H1 (cell line): Measurements from ENCODE around the gene PPP1R9A. TPM values are rescaled to one million over a fixed set of nuclear protein-coding genes. Genes with fewer than 3 reads are reported as not detected.

Experiments
- CTCF ChIA-PET: fragments of 300-600 bp; sonication (Branson Sonifier 250); formaldehyde crosslinking; loops from one replicate; lab custom pipeline; 2021; ENCODE audit not compliant: partially characterized antibody; lab: Charles Lee
- POLR2A ChIA-PET: fragments of 300-600 bp; sonication (Branson Sonifier 250); formaldehyde crosslinking; loops from one replicate; lab custom pipeline; 2021; ENCODE audit warnings: inconsistent platforms; ENCODE audit not compliant: partially characterized antibody; lab: Charles Lee
- DNase-seq, 2 experiments: peaks; one replicate each; pipeline versions ENCODE4 v3.0.0 to v3.0.0-alpha.2; 2010 to 2022; ENCODE audit warnings: low spot score in 2 of 2, low read depth in 1 of 2, mixed read lengths in 1 of 2
- FAIRE-seq: peaks from 2 replicates; lab custom pipeline; 2011; peaks lifted over from hg19 to GRCh38; lab: Jason Lieb, UNC
- H2AFZ ChIP-seq: 2 replicates; pipeline ENCODE4 v1.8.1; 2012; ENCODE audit warnings: low read length, inconsistent platforms
- H2AK5ac ChIP-seq: 2 replicates; pipeline ENCODE4 v1.6.1; 2013; ENCODE audit warnings: low read depth, low read length
- H2BK120ac ChIP-seq: replicated peaks from 2 replicates; pipeline ENCODE3; 2013; ENCODE audit warnings: low read depth, low read length, inconsistent platforms
- H2BK12ac ChIP-seq: 2 replicates; pipeline ENCODE4 v1.6.1; 2013; ENCODE audit warnings: low read depth, low read length
- H2BK15ac ChIP-seq: 2 replicates; pipeline ENCODE4 v1.6.1; 2013; ENCODE audit warnings: low read length
- H2BK20ac ChIP-seq: 2 replicates; pipeline ENCODE4 v1.6.1; 2013; ENCODE audit warnings: low read length
- H2BK5ac ChIP-seq: 2 replicates; pipeline ENCODE4 v1.6.1; 2013; ENCODE audit warnings: low read depth, low read length
- H3K14ac ChIP-seq: 2 replicates; pipeline ENCODE4 v1.6.1; 2013; ENCODE audit warnings: inconsistent platforms; ENCODE audit not compliant: insufficient read length
- H3K18ac ChIP-seq: 2 replicates; pipeline ENCODE4 v1.6.1; 2013; ENCODE audit warnings: low read length; ENCODE audit errors: extremely low read depth
- H3K23ac ChIP-seq: 2 replicates; pipeline ENCODE4 v1.6.1; 2013; ENCODE audit warnings: inconsistent platforms; ENCODE audit not compliant: insufficient read length
- H3K23me2 ChIP-seq: 2 replicates; pipeline ENCODE4 v1.6.1; 2013; ENCODE audit warnings: low read depth, low read length
- H3K27ac ChIP-seq: 2 replicates; pipeline ENCODE4 v1.6.1; 2011; ENCODE audit warnings: low read depth, low read length, inconsistent platforms
- H3K27me3 ChIP-seq, 4 experiments: replicated peaks in 1 of 4; 1 replicate in 1 of 4; 2 replicates in 3 of 4; pipeline versions ENCODE4 v1.6.1 to v1.8.1; 2011 to 2013; ENCODE audit warnings: low read length in 3 of 4, mild to moderate bottlenecking in 3 of 4, inconsistent platforms in 2 of 4, mixed read lengths in 2 of 4, moderate library complexity in 1 of 4; ENCODE audit not compliant: control insufficient read depth in 3 of 4, insufficient read depth in 3 of 4; ENCODE audit errors: extremely low read depth in 1 of 4
- H3K36me3 ChIP-seq, 4 experiments: 2 replicates each; pipeline versions ENCODE4 v1.6.1 to v1.8.1; 2011 to 2013; ENCODE audit warnings: mild to moderate bottlenecking in 4 of 4, low read length in 3 of 4, moderate library complexity in 2 of 4, control low read depth in 1 of 4, inconsistent platforms in 1 of 4; ENCODE audit not compliant: insufficient read depth in 4 of 4, control insufficient read depth in 2 of 4
- H3K4ac ChIP-seq: replicated peaks from 2 replicates; pipeline ENCODE3; 2013; ENCODE audit warnings: low read length, low read depth, mixed read lengths, inconsistent platforms; ENCODE audit not compliant: insufficient read length
- H3K4me1 ChIP-seq, 4 experiments: replicated peaks in 1 of 4; 1 replicate in 1 of 4; 2 replicates in 3 of 4; pipeline versions ENCODE4 v1.6.1 to v1.8.1; 2011 to 2013; ENCODE audit warnings: low read length in 3 of 4, inconsistent platforms in 2 of 4, mixed read lengths in 1 of 4; ENCODE audit not compliant: insufficient read depth in 4 of 4, control insufficient read depth in 3 of 4
- H3K4me2 ChIP-seq, 2 experiments: 2 replicates each; pipeline versions ENCODE4 v1.6.1 to v1.8.1; 2011 to 2013; ENCODE audit warnings: low read depth in 2 of 2, low read length in 2 of 2, control low read depth in 1 of 2, inconsistent platforms in 1 of 2, mild to moderate bottlenecking in 1 of 2; ENCODE audit not compliant: insufficient read depth in 1 of 2
- H3K4me3 ChIP-seq, 4 experiments: fragments of 200-600, 300-600 bp in 1 of 4; sonication (generic), shearing (Covaris generic), sonication (Bioruptor Twin) in 1 of 4; 2 replicates each; pipeline versions ENCODE4 v1.5.1 to v1.8.1; 2011 to 2016; ENCODE audit warnings: low read length in 4 of 4, low read depth in 3 of 4, control low read depth in 2 of 4, inconsistent platforms in 2 of 4, mild to moderate bottlenecking in 2 of 4, mixed read lengths in 1 of 4, moderate library complexity in 1 of 4; ENCODE audit not compliant: insufficient read depth in 2 of 4; ENCODE audit errors: extremely low read depth in 1 of 4
- H3K56ac ChIP-seq: replicated peaks from 2 replicates; pipeline ENCODE3; 2013; ENCODE audit warnings: low read depth, mild to moderate bottlenecking, mixed read lengths, low read length, inconsistent platforms; ENCODE audit not compliant: insufficient read length
- H3K79me1 ChIP-seq: 2 replicates; pipeline ENCODE4 v1.6.1; 2013; ENCODE audit warnings: low read depth, low read length, control low read depth
- H3K79me2 ChIP-seq, 2 experiments: 2 replicates each; pipeline versions ENCODE4 v1.6.1 to v1.8.1; 2012 to 2013; ENCODE audit warnings: low read length in 2 of 2, mild to moderate bottlenecking in 2 of 2, inconsistent platforms in 1 of 2; ENCODE audit not compliant: insufficient read depth in 2 of 2, control insufficient read depth in 1 of 2
- H3K9ac ChIP-seq, 4 experiments: replicated peaks in 1 of 4; 1 replicate in 1 of 4; 2 replicates in 3 of 4; pipeline versions ENCODE4 v1.6.1 to v1.8.1; 2011 to 2013; ENCODE audit warnings: low read depth in 3 of 4, low read length in 3 of 4, control low read depth in 2 of 4, mild to moderate bottlenecking in 2 of 4, moderate library complexity in 2 of 4, inconsistent platforms in 1 of 4; ENCODE audit errors: extremely low read depth in 1 of 4
- H3K9me3 ChIP-seq, 2 experiments: 2 replicates each; pipeline versions ENCODE4 v1.6.1 to v1.8.1; 2012 to 2013; ENCODE audit warnings: mild to moderate bottlenecking in 2 of 2, moderate library complexity in 2 of 2, control low read depth in 1 of 2, inconsistent platforms in 1 of 2, low read depth in 1 of 2, low read length in 1 of 2, mixed read lengths in 1 of 2; ENCODE audit not compliant: insufficient read depth in 2 of 2
- H4K20me1 ChIP-seq, 2 experiments: replicated peaks in 1 of 2; 2 replicates each; pipeline versions ENCODE3 to v1.8.1; 2011 to 2013; ENCODE audit warnings: inconsistent platforms in 2 of 2, low read length in 2 of 2, mild to moderate bottlenecking in 1 of 2; ENCODE audit not compliant: insufficient read depth in 2 of 2, control insufficient read depth in 1 of 2
- H4K5ac ChIP-seq: 2 replicates; pipeline ENCODE4 v1.6.1; 2013; ENCODE audit warnings: low read length, low read depth, mixed read lengths, inconsistent platforms; ENCODE audit not compliant: insufficient read length
- H4K8ac ChIP-seq: 2 replicates; pipeline ENCODE4 v1.8.0; 2013; ENCODE audit warnings: mild to moderate bottlenecking, moderate library complexity, low read length, inconsistent platforms; ENCODE audit not compliant: insufficient read depth; ENCODE audit errors: extremely low read depth
- H4K91ac ChIP-seq: replicated peaks from 2 replicates; pipeline ENCODE3; 2013; ENCODE audit warnings: low read length, mixed read lengths, inconsistent platforms; ENCODE audit not compliant: insufficient read length
- ASH2L ChIP-seq: fragments of 200-600, 300-600 bp; sonication (generic); IDR thresholded peaks from one replicate; pipeline ENCODE4 v1.7.1; 2017; ENCODE audit warnings: low read length
- ATF2 ChIP-seq: IDR thresholded peaks from 2 replicates; pipeline ENCODE4 v1.6.1; 2012; ENCODE audit warnings: low read length, inconsistent platforms
- CBX5 ChIP-seq: fragments of 300-800, 300-1000 bp; sonication (generic); IDR thresholded peaks from 2 replicates; pipeline ENCODE4 v1.7.1; 2016; ENCODE audit warnings: antibody characterized with exemption, low read length, low read depth
- EGR1 ChIP-seq: IDR thresholded peaks from 2 replicates; pipeline ENCODE4 v1.6.1; 2011; ENCODE audit warnings: low read depth, low read length, borderline replicate concordance
- HDAC6 ChIP-seq: IDR thresholded peaks from one replicate; pipeline ENCODE4 v1.7.1; 2012; ENCODE audit warnings: low read depth, mild to moderate bottlenecking, inconsistent platforms, low read length, moderate library complexity
- JUND ChIP-seq: IDR thresholded peaks from 2 replicates; pipeline ENCODE4 v1.6.1; 2011; ENCODE audit warnings: mild to moderate bottlenecking, improper control_type of control experiment, low read length
- KDM4A ChIP-seq: IDR thresholded peaks from one replicate; pipeline ENCODE4 v1.7.1; 2012; ENCODE audit warnings: low read depth, mild to moderate bottlenecking, moderate library complexity, low read length, inconsistent platforms; ENCODE audit not compliant: severe bottlenecking
- NANOG ChIP-seq: IDR thresholded peaks from 2 replicates; pipeline ENCODE4 v1.6.1; 2011; ENCODE audit warnings: low read length, low read depth, mild to moderate bottlenecking, inconsistent platforms; ENCODE audit not compliant: insufficient read depth, poor library complexity, severe bottlenecking
- NRF1 ChIP-seq: IDR thresholded peaks from 2 replicates; pipeline ENCODE4 v1.6.1; 2011; ENCODE audit warnings: mild to moderate bottlenecking, low read depth, low read length, improper control_type of control experiment
- PHF8 ChIP-seq: fragments of 200-600 bp; sonication (generic); conservative IDR thresholded peaks from 2 replicates; pipeline ENCODE4 v1.7.1; 2012; ENCODE audit warnings: low read depth, mild to moderate bottlenecking, inconsistent platforms, low read length, moderate library complexity
- RFX5 ChIP-seq: IDR thresholded peaks from 2 replicates; pipeline ENCODE4 v1.6.1; 2011; ENCODE audit warnings: low read depth, low read length, improper control_type of control experiment, borderline replicate concordance
- SIRT6 ChIP-seq: IDR thresholded peaks from one replicate; pipeline ENCODE4 v1.7.1; 2012; ENCODE audit warnings: low read length, inconsistent platforms
- TAF7 ChIP-seq: optimal IDR thresholded peaks from 2 replicates; pipeline ENCODE3; 2011; ENCODE audit warnings: low read depth, mild to moderate bottlenecking, inconsistent platforms, low read length, moderate library complexity, borderline replicate concordance
- WGBS, 2 experiments: shearing (Covaris generic) in 1 of 2; methylation state at CpG; one replicate each; pipeline versions ENCODE4 v1.1.6 to v1.1.7; 2013 to 2015; ENCODE audit warnings: low lambda C conversion rate in 2 of 2, mixed read lengths in 2 of 2, inconsistent platforms in 1 of 2, low coverage in 1 of 2, missing lambda C conversion rate in 1 of 2; ENCODE audit not compliant: insufficient replicate concordance in 2 of 2, insufficient coverage in 1 of 2, insufficient read length in 1 of 2; ENCODE audit errors: extremely low coverage in 1 of 2, missing lambda C conversion rate in 1 of 2; 5-methylcytosine and 5-hydroxymethylcytosine counted together
- polyA plus RNA-seq, 7 experiments: library from polyadenylated mRNA; depleted of rRNA in 3 of 7; stranded (reverse) in 5 of 7; unstranded in 2 of 7; fragments of >200 nt in 5 of 7; fragments of 200-250 nt in 2 of 7; gene quantifications; 1 replicate in 5 of 7; 2 replicates in 1 of 7; 4 replicates in 1 of 7; pipeline versions ENCODE4 v1.2.1 to v1.2.3, GENCODE V29; 2011 to 2013; ENCODE audit warnings: missing spikeins in 2 of 7, mixed read lengths in 2 of 7
- total RNA-seq: library from RNA; stranded (reverse); fragmentation: NEBNext Ultra II Directional; extraction: Animal tissue kit (Norgen Biotek cat#: 25700); gene quantifications from 2 replicates; pipeline ENCODE4 v1.2.1, GENCODE V29; 2021

PPP1R9A gene
- total and polyA plus RNA-seq, 2 of the 8 experiments (the other 6 are each of a cell fraction or from before 2014, with no cell fraction given): 3.0 to 20.3 TPM

- CTCF ChIA-PET: interaction anchor here (1.3 kb wide), 1 partner anchor 10 kb away, joined by 4 read pairs; no protein-coding TSS in a partner anchor
- WGBS, 2 experiments: 84% methylated on average over 1 of the region's 1 CpG; no CpG with 5 or more reads in 1 of the 2 experiments
Observed at GRCh38 chr7:94957061-94957460, 49.7 kb downstream of the PPP1R9A start.

More at GRCh38 chr7:94957061-94957460, 49.7 kb downstream of the PPP1R9A start:
- TF ChIP-seq NRF1: no peak
- no peak for TF ChIP-seq TAF7
- no peak for TF ChIP-seq JUND
- TF ChIP-seq KDM4A: no peak
- TF ChIP-seq ATF2: no peak
- TF ChIP-seq CBX5: no peak
- TF ChIP-seq EGR1: no peak
- TF ChIP-seq RFX5: no peak
- TF ChIP-seq HDAC6: no peak
- no peak for TF ChIP-seq PHF8
- no peak for TF ChIP-seq ASH2L
- no peak for TF ChIP-seq SIRT6
- no peak for TF ChIP-seq NANOG
- Histone ChIP-seq H3K4me2 (no peak overlapping the region), H3K56ac (no peak overlapping the region), H3K79me2 (peaks cover 0 to 18% of the 10 kb centered on the region in 2 experiments; a peak in 1 of 4 replicates), H4K8ac (no peak overlapping the region), H2AFZ (no peak overlapping the region), H3K27me3 (no peaks in the 10 kb centered on the region), H2BK120ac (no peak overlapping the region), H3K4me1 (no peaks in the 10 kb centered on the region), H3K23me2 (no peaks in the 10 kb centered on the region), H3K36me3 (no peaks in the 10 kb centered on the region), H3K14ac (no peak overlapping the region), H3K27ac (no peak overlapping the region), H2BK5ac (no peak overlapping the region), H2BK12ac (no peak overlapping the region), H4K20me1 (no peaks in the 10 kb centered on the region), H2BK20ac (no peak overlapping the region), H3K79me1 (no peaks in the 10 kb centered on the region), H4K91ac (no peak overlapping the region), H3K9ac (no peak overlapping the region), H3K18ac (no peak overlapping the region), H2AK5ac (no peak overlapping the region), H3K4ac (no peak overlapping the region), H3K4me3 (no peak overlapping the region), H4K5ac (no peak overlapping the region), H2BK15ac (no peak overlapping the region), H3K9me3 (no peaks in the 10 kb centered on the region), H3K23ac (no peak overlapping the region)
- POLR2A ChIA-PET: no interaction called here
- DNase-seq (no peak), FAIRE-seq (no peak)
